DMS79 (cell line): ENCODE measurements around the gene SLC35C1.

Experiments used
- DNase-seq: peaks from one replicate; lab custom pipeline; 2025; lab: John Stamatoyannopoulos, UW

The SLC35C1 gene

DNA sequence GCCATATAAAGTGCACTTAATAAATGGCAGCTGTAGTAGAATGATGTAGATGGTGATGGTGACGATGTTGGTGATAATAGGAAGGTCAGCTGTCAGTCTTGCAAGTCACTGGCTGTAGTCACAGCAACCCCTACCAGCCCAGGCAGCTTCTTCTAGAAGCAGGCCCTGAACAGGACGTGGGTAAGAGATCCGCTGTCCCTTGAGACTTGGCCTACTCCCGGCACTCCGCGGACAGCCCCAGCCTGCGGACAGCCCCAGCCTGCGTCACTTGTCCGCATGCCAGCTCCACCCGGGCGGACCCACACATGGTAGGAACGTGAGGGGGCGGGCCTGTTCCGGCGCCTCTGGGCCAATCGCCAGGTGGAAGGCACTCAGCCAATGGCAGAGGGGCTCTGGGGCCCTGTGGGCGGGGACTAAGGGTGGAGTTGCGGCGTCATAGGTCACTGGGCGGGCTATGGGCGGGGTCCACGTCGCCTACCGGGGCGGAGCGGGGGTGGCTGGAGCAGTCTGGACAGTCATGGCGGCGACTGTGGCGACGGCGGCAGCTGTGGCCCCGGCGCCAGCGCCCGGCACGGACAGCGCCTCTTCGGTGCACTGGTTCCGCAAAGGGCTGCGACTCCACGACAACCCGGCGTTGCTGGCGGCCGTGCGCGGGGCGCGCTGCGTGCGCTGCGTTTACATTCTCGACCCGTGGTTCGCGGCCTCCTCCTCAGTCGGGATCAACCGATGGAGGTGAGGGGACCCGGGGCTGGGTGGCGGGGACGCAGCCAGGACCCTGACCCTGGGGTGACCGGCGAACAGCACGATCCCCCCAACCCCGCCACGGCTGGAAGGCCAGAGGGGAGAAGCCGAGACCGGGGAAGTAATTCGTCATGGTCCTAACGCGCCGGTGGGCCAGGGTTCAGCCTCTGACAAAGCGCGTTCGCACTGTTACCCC is 42.3 kb downstream of the SLC35C1 start, which contains the start of gene CRY2:
TSS of gene CRY2 (plus strand) at position 502 of the 937 bp plus-strand sequence. CDS start at position 518, 16 bp downstream.
- DNase-seq = peak; percentile 92

- DNase-seq = peak; percentile 19
Observed at GRCh38 chr11:45847911-45848316, 43.0 kb downstream of the SLC35C1 start.

GRCh38 chr11:45848654-45849081 is 43.7 kb downstream of the SLC35C1 start:
- DNase-seq = no peak

- no peak for DNase-seq
Observed at GRCh38 chr11:45850446-45850845, 45.5 kb downstream of the SLC35C1 start.

GRCh38 chr11:45851228-45851627 is 46.3 kb downstream of the SLC35C1 start:
- no peak for DNase-seq

- no peak for DNase-seq
Observed at GRCh38 chr11:45852018-45852711, 47.2 kb downstream of the SLC35C1 start.

DNA sequence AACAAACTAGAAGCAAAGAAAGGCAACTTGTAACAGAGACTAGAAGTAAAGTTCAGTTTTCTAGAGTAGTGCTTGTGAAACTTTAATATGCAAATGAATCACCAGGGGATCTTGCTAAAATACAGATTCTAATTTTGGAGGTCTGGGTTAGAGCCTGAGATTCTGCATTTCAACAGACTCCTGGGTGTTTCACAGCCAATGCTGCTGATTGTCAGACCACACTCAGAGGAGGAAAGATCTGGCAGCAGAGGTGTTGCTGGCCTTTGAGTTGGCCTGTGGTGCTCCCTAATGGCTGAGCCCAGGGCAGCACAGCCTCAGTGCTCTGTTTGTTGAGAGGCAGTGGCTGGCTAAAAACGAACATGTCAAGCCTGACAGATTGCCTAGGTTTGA is 47.8 kb downstream of the SLC35C1 start:
- DNase-seq = no peak

GRCh38 chr11:45853332-45854219 is 48.6 kb downstream of the SLC35C1 start:
- DNase-seq = no peak

GRCh38 chr11:45855308-45855707 is 50.4 kb downstream of the SLC35C1 start:
- no peak for DNase-seq

DNA sequence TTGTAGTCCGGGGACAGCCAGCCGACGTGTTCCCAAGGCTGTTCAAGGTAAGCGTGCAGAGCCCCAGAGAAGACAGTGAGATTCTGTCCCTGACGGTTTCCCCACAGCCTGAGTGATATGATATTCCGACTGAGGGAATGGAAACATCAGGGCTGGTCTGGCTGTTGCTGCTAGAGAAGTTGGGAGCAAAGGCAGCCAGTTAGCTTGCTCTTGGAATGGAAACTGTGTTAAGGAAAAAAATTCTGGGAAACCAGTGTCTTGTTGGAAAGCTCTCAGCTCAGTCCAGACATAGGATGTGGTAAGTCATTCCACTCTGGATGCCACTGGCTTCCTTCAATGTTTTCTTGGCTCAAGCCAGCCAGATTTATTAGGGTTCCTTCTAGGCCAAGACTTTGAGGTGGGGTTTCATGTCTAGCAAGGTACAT is 51.1 kb downstream of the SLC35C1 start:
- DNase-seq = no peak

DNA sequence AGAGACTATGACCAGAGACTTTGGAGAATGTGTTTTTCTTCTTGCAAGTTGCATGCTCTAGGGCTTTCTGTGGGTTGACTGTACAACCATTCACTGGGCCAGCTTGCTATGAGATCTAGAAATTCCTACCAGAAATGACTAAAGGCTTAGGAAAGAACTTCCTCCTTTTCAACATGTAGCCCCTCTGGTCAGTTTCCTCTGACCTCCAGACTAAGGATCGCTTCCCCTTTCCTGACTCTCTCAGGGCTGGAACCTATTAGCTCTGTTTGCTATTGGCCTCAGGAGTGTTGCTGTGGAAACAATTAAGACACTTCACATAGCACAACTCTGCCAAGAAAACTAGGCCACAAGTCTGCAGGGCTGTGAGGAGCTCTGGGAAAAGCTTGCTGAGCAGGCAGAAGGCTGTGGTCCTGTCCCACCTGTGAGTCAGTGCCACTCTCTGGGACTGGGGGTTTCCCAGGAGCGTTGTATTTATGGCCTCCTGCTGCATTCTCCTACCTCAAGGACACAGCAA is 53.1 kb downstream of the SLC35C1 start:
- DNase-seq = peak; percentile 87

GRCh38 chr11:45858751-45859398 is 53.9 kb downstream of the SLC35C1 start:
- no peak for DNase-seq

DNA sequence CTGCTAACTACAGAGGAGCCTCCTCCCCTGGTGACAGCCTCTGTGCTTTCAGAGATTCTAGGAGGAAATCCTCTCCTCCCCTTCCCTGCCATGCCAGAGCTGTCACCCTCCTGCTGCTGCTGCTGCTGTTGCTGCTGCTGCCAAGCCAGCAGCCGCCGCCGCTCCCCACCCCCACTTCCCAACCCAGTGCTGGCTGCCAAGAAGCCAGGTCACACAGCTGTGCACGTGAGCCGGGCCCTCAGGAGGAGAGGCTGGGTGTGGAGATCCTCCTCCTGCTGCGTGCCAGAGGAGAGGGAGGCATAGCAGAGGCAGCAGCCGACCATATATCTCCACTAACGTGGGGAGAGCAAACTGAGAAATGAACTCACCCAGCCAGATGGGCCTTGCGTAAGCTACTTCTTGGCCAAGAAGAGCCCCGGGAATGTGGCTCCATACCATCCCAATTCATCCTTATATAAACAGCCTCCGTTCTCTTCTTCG is 54.8 kb downstream of the SLC35C1 start:
- DNase-seq = peak; percentile 78

GRCh38 chr11:45860348-45860747 is 55.4 kb downstream of the SLC35C1 start:
- no peak for DNase-seq

GRCh38 chr11:45860764-45861510 is 56.0 kb downstream of the SLC35C1 start:
- DNase-seq = no peak
